ENCODE measurements around the gene CHKB. TPM values are rescaled to one million over a fixed set of nuclear protein-coding genes. Genes with fewer than 3 reads are reported as not detected.
A peak's percentile ranks its signal among the peaks of the same experiment; 100 is the strongest.

Gene CHKB
- total and polyA plus RNA-seq, 10 of the 15 experiments (the other 5 are each of a cell fraction or from before 2014, with no cell fraction given) = 10.0 to 93.9 (median 57.0) TPM

DNA sequence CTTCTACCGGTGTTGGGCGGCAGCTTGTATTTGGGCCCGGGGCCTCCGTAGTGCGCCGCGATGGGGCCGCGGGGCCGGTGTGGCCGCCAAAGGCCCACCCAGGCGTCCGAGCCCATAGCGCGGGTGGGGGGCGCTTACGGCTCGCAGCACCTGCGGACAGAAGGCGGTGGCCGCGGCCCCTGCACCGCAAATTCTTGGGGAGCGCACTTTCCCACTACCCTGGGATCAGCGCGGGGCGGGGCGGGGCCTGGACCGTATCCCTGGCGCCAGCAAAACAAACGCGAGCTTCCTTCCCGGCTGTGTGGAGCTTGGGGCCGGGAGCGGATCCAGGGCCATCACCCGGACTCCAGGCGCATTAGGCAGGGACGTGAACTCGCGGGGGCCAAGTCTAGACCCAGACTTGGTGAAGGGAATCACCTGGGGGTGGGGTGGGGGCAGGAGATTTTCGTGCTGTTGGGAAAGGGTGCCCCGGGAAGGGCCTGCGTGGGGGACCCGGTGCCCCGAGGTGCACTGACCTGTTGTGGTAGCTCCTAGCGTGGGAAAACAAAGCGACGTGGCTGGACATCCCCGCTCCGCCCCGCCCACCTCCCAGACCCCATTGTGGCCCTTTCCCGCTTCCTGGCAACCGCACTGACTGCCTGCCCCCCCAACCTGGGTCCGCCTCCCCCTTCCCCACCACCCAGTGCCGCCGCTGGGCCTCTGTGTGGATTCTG lies 50.5 kb downstream of the CHKB start:
- ChIA-PET SMC1A (ENCODE audit: uncharacterized antibody, unreplicated experiment) (interaction anchor here (1.1 to 2.4 kb wide), 3 partner anchors 10 to 89 kb away, joined by 4 to 18 read pairs (median 5); partner anchors contain the start of gene NCAPH2), RAD21 (ENCODE audit: unreplicated experiment) (interaction anchor here (0.5 to 1.8 kb wide), 6 partner anchors 9 to 89 kb away, joined by 3 to 4 read pairs (median 3); partner anchors contain the start of genes LMF2, NCAPH2 and SYCE3), CTCF (interaction anchor here (1.6 kb wide), 1 partner anchor 89 kb away, joined by 6 read pairs; no protein-coding TSS in a partner anchor), POLR2A (interaction anchor here (1.6 to 4.2 kb wide), 5 partner anchors 9 to 226 kb away, joined by 3 to 61 read pairs (median 8); partner anchors contain the start of genes LMF2, NCAPH2 and SYCE3)
- H3K4me1 ChIP-seq (ENCODE audit: control insufficient read depth, insufficient read depth, low read length) = peaks cover 44% of the 10 kb centered on the region
- TSS peak; percentile 29 for BruUV-seq (replicated peaks)
- H2AFZ ChIP-seq (ENCODE audit: control insufficient read depth, low read depth, low read length) = no peak overlapping the region
- H3K4me2 ChIP-seq (ENCODE audit: control insufficient read depth, insufficient read depth) = peak overlapping the region; percentile 71
- H3K27ac ChIP-seq (ENCODE audit: control insufficient read depth, insufficient read depth) = peak overlapping the region; percentile 100
- H3K9me3 ChIP-seq (replicated peaks; ENCODE audit: control insufficient read depth, insufficient read depth, low read length) = no peaks in the 10 kb centered on the region
- ATAC-seq (peak; percentile 2), FAIRE-seq (no peak), DNase-seq (ENCODE audit: low read depth, low spot score) (no peak)
- intact Hi-C loops (cut with micrococcal nuclease; ENCODE audit: unreplicated experiment) (no loop called here), in situ Hi-C loops (cut with MboI) (loop anchor here (10.0 kb wide), 1 partner anchor 567 kb away; the partner anchor contains the start of gene PIM3)
- no peaks in the 10 kb centered on the region for H4K20me1 ChIP-seq (ENCODE audit: control insufficient read depth, insufficient read depth)
- H3K27me3 ChIP-seq (replicated peaks in 1 of 2; ENCODE audit: control insufficient read depth in 2 of 2, insufficient read depth in 2 of 2, low read length in 1 of 2) = no peaks in the 10 kb centered on the region
- no peaks in the 10 kb centered on the region; a peak in 3 of 4 replicates for H3K36me3 ChIP-seq (ENCODE audit: control insufficient read depth in 2 of 2, insufficient read depth in 2 of 2, low read length in 1 of 2)
- H3K79me2 ChIP-seq (ENCODE audit: control insufficient read depth, insufficient read depth, low read length) = peaks cover 54% of the 10 kb centered on the region
- H3K9ac ChIP-seq (ENCODE audit: control insufficient read depth, insufficient read depth, low read length) = peak overlapping the region; percentile 100
- WGBS (ENCODE audit: insufficient coverage, insufficient replicate concordance, low lambda C conversion rate, missing lambda C conversion rate) = 0% methylated on average over 47 of the region's 56 CpGs
- H3K4me3 ChIP-seq = peak overlapping the region; percentile 78
- peak in 1 of 2 experiments; percentile 40; a peak in 1 of 3 replicates for TF ChIP-seq EGR1 (IDR thresholded peaks at IDR 0.05; ENCODE audit: borderline replicate concordance in 1 of 2, low read depth in 2 of 2, low read length in 2 of 2)
- TF ChIP-seq, protein P1, sequence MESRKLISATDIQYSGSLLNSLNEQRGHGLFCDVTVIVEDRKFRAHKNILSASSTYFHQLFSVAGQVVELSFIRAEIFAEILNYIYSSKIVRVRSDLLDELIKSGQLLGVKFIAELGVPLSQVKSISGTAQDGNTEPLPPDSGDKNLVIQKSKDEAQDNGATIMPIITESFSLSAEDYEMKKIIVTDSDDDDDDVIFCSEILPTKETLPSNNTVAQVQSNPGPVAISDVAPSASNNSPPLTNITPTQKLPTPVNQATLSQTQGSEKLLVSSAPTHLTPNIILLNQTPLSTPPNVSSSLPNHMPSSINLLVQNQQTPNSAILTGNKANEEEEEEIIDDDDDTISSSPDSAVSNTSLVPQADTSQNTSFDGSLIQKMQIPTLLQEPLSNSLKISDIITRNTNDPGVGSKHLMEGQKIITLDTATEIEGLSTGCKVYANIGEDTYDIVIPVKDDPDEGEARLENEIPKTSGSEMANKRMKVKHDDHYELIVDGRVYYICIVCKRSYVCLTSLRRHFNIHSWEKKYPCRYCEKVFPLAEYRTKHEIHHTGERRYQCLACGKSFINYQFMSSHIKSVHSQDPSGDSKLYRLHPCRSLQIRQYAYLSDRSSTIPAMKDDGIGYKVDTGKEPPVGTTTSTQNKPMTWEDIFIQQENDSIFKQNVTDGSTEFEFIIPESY (IDR thresholded peaks at IDR 0.05) = no peak
- TF ChIP-seq, protein P2, sequence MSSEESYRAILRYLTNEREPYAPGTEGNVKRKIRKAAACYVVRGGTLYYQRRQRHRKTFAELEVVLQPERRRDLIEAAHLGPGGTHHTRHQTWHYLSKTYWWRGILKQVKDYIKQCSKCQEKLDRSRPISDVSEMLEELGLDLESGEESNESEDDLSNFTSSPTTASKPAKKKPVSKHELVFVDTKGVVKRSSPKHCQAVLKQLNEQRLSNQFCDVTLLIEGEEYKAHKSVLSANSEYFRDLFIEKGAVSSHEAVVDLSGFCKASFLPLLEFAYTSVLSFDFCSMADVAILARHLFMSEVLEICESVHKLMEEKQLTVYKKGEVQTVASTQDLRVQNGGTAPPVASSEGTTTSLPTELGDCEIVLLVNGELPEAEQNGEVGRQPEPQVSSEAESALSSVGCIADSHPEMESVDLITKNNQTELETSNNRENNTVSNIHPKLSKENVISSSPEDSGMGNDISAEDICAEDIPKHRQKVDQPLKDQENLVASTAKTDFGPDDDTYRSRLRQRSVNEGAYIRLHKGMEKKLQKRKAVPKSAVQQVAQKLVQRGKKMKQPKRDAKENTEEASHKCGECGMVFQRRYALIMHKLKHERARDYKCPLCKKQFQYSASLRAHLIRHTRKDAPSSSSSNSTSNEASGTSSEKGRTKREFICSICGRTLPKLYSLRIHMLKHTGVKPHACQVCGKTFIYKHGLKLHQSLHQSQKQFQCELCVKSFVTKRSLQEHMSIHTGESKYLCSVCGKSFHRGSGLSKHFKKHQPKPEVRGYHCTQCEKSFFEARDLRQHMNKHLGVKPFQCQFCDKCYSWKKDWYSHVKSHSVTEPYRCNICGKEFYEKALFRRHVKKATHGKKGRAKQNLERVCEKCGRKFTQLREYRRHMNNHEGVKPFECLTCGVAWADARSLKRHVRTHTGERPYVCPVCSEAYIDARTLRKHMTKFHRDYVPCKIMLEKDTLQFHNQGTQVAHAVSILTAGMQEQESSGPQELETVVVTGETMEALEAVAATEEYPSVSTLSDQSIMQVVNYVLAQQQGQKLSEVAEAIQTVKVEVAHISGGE (CRISPR knock-in tag; IDR thresholded peaks at IDR 0.05) = 0 out of 2 replicates have a peak, but pooled peaks have one; percentile 6
- TF ChIP-seq, protein P3, sequence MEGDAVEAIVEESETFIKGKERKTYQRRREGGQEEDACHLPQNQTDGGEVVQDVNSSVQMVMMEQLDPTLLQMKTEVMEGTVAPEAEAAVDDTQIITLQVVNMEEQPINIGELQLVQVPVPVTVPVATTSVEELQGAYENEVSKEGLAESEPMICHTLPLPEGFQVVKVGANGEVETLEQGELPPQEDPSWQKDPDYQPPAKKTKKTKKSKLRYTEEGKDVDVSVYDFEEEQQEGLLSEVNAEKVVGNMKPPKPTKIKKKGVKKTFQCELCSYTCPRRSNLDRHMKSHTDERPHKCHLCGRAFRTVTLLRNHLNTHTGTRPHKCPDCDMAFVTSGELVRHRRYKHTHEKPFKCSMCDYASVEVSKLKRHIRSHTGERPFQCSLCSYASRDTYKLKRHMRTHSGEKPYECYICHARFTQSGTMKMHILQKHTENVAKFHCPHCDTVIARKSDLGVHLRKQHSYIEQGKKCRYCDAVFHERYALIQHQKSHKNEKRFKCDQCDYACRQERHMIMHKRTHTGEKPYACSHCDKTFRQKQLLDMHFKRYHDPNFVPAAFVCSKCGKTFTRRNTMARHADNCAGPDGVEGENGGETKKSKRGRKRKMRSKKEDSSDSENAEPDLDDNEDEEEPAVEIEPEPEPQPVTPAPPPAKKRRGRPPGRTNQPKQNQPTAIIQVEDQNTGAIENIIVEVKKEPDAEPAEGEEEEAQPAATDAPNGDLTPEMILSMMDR (IDR thresholded peaks at IDR 0.05 in 2 of 3, conservative IDR thresholded peaks at IDR 0.05 in 1 of 3; ENCODE audit: control insufficient read depth in 2 of 3, extremely low read depth in 1 of 3, insufficient read depth in 1 of 3, low read depth in 3 of 3, low read length in 3 of 3) = no peak
- peak; percentile 64; the same call in 2 of the 3 replicates for TF ChIP-seq POU2F2 (IDR thresholded peaks at IDR 0.05; ENCODE audit: borderline replicate concordance, low read depth, low read length)
- no peak for TF ChIP-seq MTA3 (IDR thresholded peaks at IDR 0.05; ENCODE audit: borderline replicate concordance, low read length)
- TF ChIP-seq, protein P4, sequence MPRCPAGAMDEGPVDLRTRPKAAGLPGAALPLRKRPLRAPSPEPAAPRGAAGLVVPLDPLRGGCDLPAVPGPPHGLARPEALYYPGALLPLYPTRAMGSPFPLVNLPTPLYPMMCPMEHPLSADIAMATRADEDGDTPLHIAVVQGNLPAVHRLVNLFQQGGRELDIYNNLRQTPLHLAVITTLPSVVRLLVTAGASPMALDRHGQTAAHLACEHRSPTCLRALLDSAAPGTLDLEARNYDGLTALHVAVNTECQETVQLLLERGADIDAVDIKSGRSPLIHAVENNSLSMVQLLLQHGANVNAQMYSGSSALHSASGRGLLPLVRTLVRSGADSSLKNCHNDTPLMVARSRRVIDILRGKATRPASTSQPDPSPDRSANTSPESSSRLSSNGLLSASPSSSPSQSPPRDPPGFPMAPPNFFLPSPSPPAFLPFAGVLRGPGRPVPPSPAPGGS (IDR thresholded peaks at IDR 0.05; ENCODE audit: borderline replicate concordance, insufficient read depth, low read depth, low read length, poor library complexity, severe bottlenecking) = no peak
- peak; percentile 52; the same call in 1 of the 2 replicates for TF ChIP-seq EED (IDR thresholded peaks at IDR 0.05; ENCODE audit: low read depth)
- no peak for TF ChIP-seq FOXK2 (IDR thresholded peaks at IDR 0.05)
- no peak for TF ChIP-seq BHLHE40 (IDR thresholded peaks at IDR 0.05; ENCODE audit: borderline replicate concordance in 1 of 2, low read depth in 2 of 2, low read length in 1 of 2)

All from GM12878 (cell line).